IPS DF 4.7 (cell line): Measurements from ENCODE around the gene OR6K6.

ENCODE experiments used
- DNase-seq: peaks from one replicate; pipeline ENCODE4 v3.0.0-alpha.2; 2013; ENCODE audit warnings: low spot score; ENCODE audit errors: extremely low read depth

The OR6K6 gene

GRCh38 chr1:158754420-158754819 lies at the start of gene OR6K6:
TSS of gene OR6K6 (plus strand) at chr1:158754720. CDS start at chr1:158754888, 168 bp downstream.
- DNase-seq, result no peak

GRCh38 chr1:158706096-158706495 lies 48.4 kb upstream of the OR6K6 start:
- no peak for DNase-seq

- DNase-seq, result no peak
These were observed 43.4 kb upstream of the OR6K6 start for GRCh38 chr1:158711098-158711497.

GRCh38 chr1:158714754-158715153 lies 39.8 kb upstream of the OR6K6 start:
- DNase-seq, result no peak

- DNase-seq, result no peak
These were observed 38.2 kb upstream of the OR6K6 start for GRCh38 chr1:158716335-158716734.

GRCh38 chr1:158717344-158717743 lies 37.2 kb upstream of the OR6K6 start:
- DNase-seq, result no peak

GRCh38 chr1:158719664-158720063 lies 34.9 kb upstream of the OR6K6 start:
- no peak for DNase-seq

- no peak for DNase-seq
These were observed 33.9 kb upstream of the OR6K6 start, which contains the start of gene OR6K3 for GRCh38 chr1:158720620-158721019. TSS of gene OR6K3 (minus strand) at chr1:158720720. CDS start at chr1:158718115, 2,605 bp downstream.

GRCh38 chr1:158724442-158724841 lies 30.1 kb upstream of the OR6K6 start:
- no peak for DNase-seq

- no peak for DNase-seq
These were observed 25.9 kb upstream of the OR6K6 start for GRCh38 chr1:158728510-158729225.

- no peak for DNase-seq
These were observed 24.1 kb upstream of the OR6K6 start for GRCh38 chr1:158730453-158730852.

- no peak for DNase-seq
These were observed 22.8 kb upstream of the OR6K6 start for GRCh38 chr1:158731707-158732106.

- DNase-seq, result no peak
These were observed 22.0 kb upstream of the OR6K6 start for GRCh38 chr1:158732524-158732923.

GRCh38 chr1:158735848-158736247 lies 18.7 kb upstream of the OR6K6 start:
- DNase-seq, result no peak

GRCh38 chr1:158752155-158752712 lies 2.3 kb upstream of the OR6K6 start:
- DNase-seq, result no peak

GRCh38 chr1:158771950-158772866 lies 17.7 kb downstream of the OR6K6 start, which contains the start of gene OR6N1:
TSS of gene OR6N1 (minus strand) at chr1:158772195. CDS start at chr1:158766682, 5,513 bp downstream.
- DNase-seq, result no peak

- no peak for DNase-seq
These were observed 26.6 kb downstream of the OR6K6 start, which contains the start of gene OR6N2 for GRCh38 chr1:158781104-158781503. TSS of gene OR6N2 (minus strand) at chr1:158781204. CDS start at chr1:158777635, 3,569 bp downstream.

- DNase-seq, result no peak
These were observed 39.1 kb downstream of the OR6K6 start for GRCh38 chr1:158793604-158794003.

- DNase-seq, result no peak
These were observed 39.7 kb downstream of the OR6K6 start for GRCh38 chr1:158794247-158794646.

GRCh38 chr1:158798531-158798930 lies 44.0 kb downstream of the OR6K6 start:
- no peak for DNase-seq

GRCh38 chr1:158799689-158800088 lies 45.2 kb downstream of the OR6K6 start:
- DNase-seq, result no peak

GRCh38 chr1:158800526-158800925 lies 46.0 kb downstream of the OR6K6 start:
- DNase-seq, result no peak
